HepG2 (cell line): ENCODE results near the gene CAMK4. TPM values are rescaled to one million over a fixed set of nuclear protein-coding genes. Genes with fewer than 3 reads are reported as not detected.

ENCODE experiments used
- ATAC-seq: fragments of 200-7000 bp; cut with Tn5 transposase; 3 replicates; pipeline ENCODE4 v1.9.1; 2020; ENCODE audit warnings: mild to moderate bottlenecking, moderate library complexity
- BruUV-seq: library from RNA; stranded (reverse); fragments of 400-500 nt; replicated peaks from 2 replicates; lab custom pipeline; 2021; lab: Mats Ljungman, UMichigan
- CTCF ChIA-PET: fragments of 300-600 bp; formaldehyde crosslinking; extraction: SDS; loops from one replicate; lab custom pipeline; 2021; ENCODE audit warnings: low total read pairs, inconsistent platforms, low intra/inter-chr PET ratio; lab: Yijun Ruan, JAX
- POLR2A ChIA-PET: fragments of 350-600 bp; sonication (Branson Sonifier 250); formaldehyde crosslinking; loops from one replicate; lab custom pipeline; 2020; ENCODE audit warnings: antibody characterized with exemption, inconsistent platforms; lab: Yijun Ruan, JAX
- DNase-seq: peaks from one replicate; pipeline ENCODE4 v3.0.0-alpha.2; 2015; ENCODE audit warnings: low spot score
- FAIRE-seq: peaks from 3 replicates; lab custom pipeline; 2011; peaks lifted over from hg19 to GRCh38; lab: Jason Lieb, UNC
- H2AFZ ChIP-seq: one replicate; pipeline ENCODE4 v1.6.1; 2011; ENCODE audit warnings: low read length, inconsistent platforms
- H3K27ac ChIP-seq: fragments of 300-600 bp; 3 replicates; pipeline ENCODE4 v1.8.0; 2011; ENCODE audit warnings: mixed run types, mild to moderate bottlenecking, mixed read lengths, low read length, inconsistent platforms; ENCODE audit not compliant: insufficient read depth; ENCODE audit errors: extremely low read length
- H3K27me3 ChIP-seq, 2 experiments: fragments of 200-600 bp in 1 of 2; 2 replicates in 1 of 2; 3 replicates in 1 of 2; pipeline versions ENCODE4 v1.6.0 to v1.8.0; 2011; ENCODE audit warnings: low read length in 2 of 2, mild to moderate bottlenecking in 2 of 2, moderate library complexity in 2 of 2, inconsistent platforms in 1 of 2; ENCODE audit not compliant: insufficient read depth in 2 of 2, control insufficient read depth in 1 of 2
- H3K36me3 ChIP-seq, 2 experiments: fragments of 200-600 bp in 1 of 2; replicated peaks in 1 of 2; 2 replicates in 1 of 2; 3 replicates in 1 of 2; pipeline versions ENCODE4 v1.5.1 to v1.8.0; 2011; ENCODE audit warnings: low read length in 2 of 2, inconsistent platforms in 1 of 2; ENCODE audit not compliant: insufficient read depth in 2 of 2, control insufficient read depth in 1 of 2
- H3K4me1 ChIP-seq: 2 replicates; pipeline ENCODE4 v1.5.1; 2012; ENCODE audit warnings: low read length, inconsistent platforms; ENCODE audit not compliant: insufficient read depth
- H3K4me2 ChIP-seq: 2 replicates; pipeline ENCODE4 v1.6.0; 2011; ENCODE audit warnings: low read depth, low read length, inconsistent platforms
- H3K4me3 ChIP-seq, 3 experiments: fragments of 200-600 bp in 1 of 3; sonication (generic), shearing (Covaris generic) in 1 of 3; replicated peaks in 1 of 3; 2 replicates each; pipeline ENCODE4 v1.5.1; 2011 to 2016; ENCODE audit warnings: low read length in 3 of 3, inconsistent platforms in 2 of 3, low read depth in 2 of 3, mild to moderate bottlenecking in 2 of 3, control low read depth in 1 of 3, mixed read lengths in 1 of 3; ENCODE audit not compliant: insufficient read depth in 1 of 3
- H3K79me2 ChIP-seq: one replicate; pipeline ENCODE4 v1.6.1; 2011; ENCODE audit warnings: low read length, inconsistent platforms; ENCODE audit not compliant: insufficient read depth
- H3K9ac ChIP-seq: 2 replicates; pipeline ENCODE4 v1.6.0; 2011; ENCODE audit warnings: mild to moderate bottlenecking, low read depth, low read length, inconsistent platforms; ENCODE audit not compliant: insufficient read depth
- H3K9me3 ChIP-seq: 2 replicates; pipeline ENCODE4 v1.5.1; 2012; ENCODE audit warnings: mild to moderate bottlenecking, low read length
- H4K20me1 ChIP-seq: 2 replicates; pipeline ENCODE4 v1.6.0; 2011; ENCODE audit warnings: inconsistent platforms, mild to moderate bottlenecking, low read length, moderate library complexity; ENCODE audit not compliant: insufficient read depth
- DR1 ChIP-seq: sonication (generic); formaldehyde crosslinking; IDR thresholded peaks from 2 replicates; pipeline ENCODE4 v1.8.0; 2021; ENCODE audit warnings: mild to moderate bottlenecking, missing genetic modification reagents, inconsistent platforms
- HMGA1 ChIP-seq: sonication (generic); formaldehyde crosslinking; conservative IDR thresholded peaks from 2 replicates; pipeline ENCODE4 v1.4.0; 2020; ENCODE audit warnings: missing genetic modification reagents
- ZNF282 ChIP-seq: fragments of 450-650 bp; IDR thresholded peaks from 2 replicates; pipeline ENCODE4 v1.6.1; 2018; ENCODE audit not compliant: partially characterized antibody
- ZNF414 ChIP-seq: sonication (generic); formaldehyde crosslinking; IDR thresholded peaks from 2 replicates; pipeline ENCODE4 v1.5.0; 2020; ENCODE audit warnings: missing genetic modification reagents
- ZNF546 ChIP-seq: sonication (generic); formaldehyde crosslinking; conservative IDR thresholded peaks from 2 replicates; pipeline ENCODE4 v1.8.1; 2023; ENCODE audit warnings: mild to moderate bottlenecking, missing genetic modification reagents
- WGBS: methylation state at CpG from one replicate; pipeline ENCODE4 v1.1.6; 2017; ENCODE audit warnings: low lambda C conversion rate; 5-methylcytosine and 5-hydroxymethylcytosine counted together
- in situ Hi-C: cut with HindIII; loops from 2 replicates; pipeline ENCODE4 v1.10.0; 2017; ENCODE audit warnings: low pct_unique_long_range_greater_than_20kb; ENCODE audit not compliant: extremely low pct_ligation_motif_present
- intact Hi-C: fragments of 100-400 bp; cut with micrococcal nuclease; formaldehyde crosslinking; loops from one replicate; pipeline ENCODE4 v1.10.0; 2022; ENCODE audit not compliant: unreplicated experiment
- polyA plus RNA-seq, 8 experiments: library from polyadenylated mRNA; depleted of rRNA in 3 of 8; stranded (reverse) in 7 of 8; unstranded in 1 of 8; fragments of >200 nt; fragmentation: Illumina TruSeq in 4 of 8; extraction: Trizol in 4 of 8; gene quantifications; 2 replicates each; pipeline versions ENCODE4 v1.2.1 to v1.2.3, GENCODE V29; 2011 to 2016; ENCODE audit warnings: low read depth in 4 of 8, missing spikeins in 1 of 8, mixed read lengths in 1 of 8; ENCODE audit not compliant: insufficient read depth in 1 of 8
- total RNA-seq, 5 experiments: library from RNA; depleted of rRNA; stranded (reverse); fragments of >200 nt; fragmentation: Illumina TruSeq; extraction: Trizol; gene quantifications; 2 replicates each; pipeline ENCODE4 v1.2.3, GENCODE V29; 2016; ENCODE audit warnings: low read depth in 1 of 5
- TF ChIP-seq, protein P1 (sequence below): sonication (generic); formaldehyde crosslinking; IDR thresholded peaks from 2 replicates; pipeline ENCODE4 v1.5.1; 2020; ENCODE audit warnings: mild to moderate bottlenecking, missing genetic modification reagents
- TF ChIP-seq, protein P2 (sequence below): sonication (generic); formaldehyde crosslinking; IDR thresholded peaks from 2 replicates; pipeline ENCODE4 v1.4.0; 2020; ENCODE audit warnings: missing genetic modification reagents, borderline replicate concordance

Gene CAMK4
- total and polyA plus RNA-seq, 2 of the 13 experiments (the other 11 are each of a cell fraction or from before 2014, with no cell fraction given) = not detected

DNA sequence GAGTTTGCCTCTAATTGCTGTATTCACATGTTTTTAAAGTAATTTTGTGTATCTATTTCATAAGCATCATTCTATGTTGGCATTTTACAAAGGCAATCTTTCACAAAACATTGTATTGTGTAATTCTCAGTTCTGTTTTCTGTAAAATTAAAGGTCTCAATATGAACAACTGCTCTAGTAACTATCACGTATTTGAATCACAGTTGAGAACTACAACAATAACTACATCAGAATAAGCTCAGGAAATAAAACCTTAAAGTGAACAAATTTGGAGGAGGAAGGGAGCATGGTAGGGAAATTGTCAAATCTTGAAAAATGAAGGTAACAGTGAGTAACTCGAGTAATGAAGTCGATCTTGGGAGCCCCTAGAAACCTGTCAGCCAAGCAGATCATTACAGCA lies 22.5 kb upstream of the CAMK4 start (continued):
- TF ChIP-seq, protein P1, sequence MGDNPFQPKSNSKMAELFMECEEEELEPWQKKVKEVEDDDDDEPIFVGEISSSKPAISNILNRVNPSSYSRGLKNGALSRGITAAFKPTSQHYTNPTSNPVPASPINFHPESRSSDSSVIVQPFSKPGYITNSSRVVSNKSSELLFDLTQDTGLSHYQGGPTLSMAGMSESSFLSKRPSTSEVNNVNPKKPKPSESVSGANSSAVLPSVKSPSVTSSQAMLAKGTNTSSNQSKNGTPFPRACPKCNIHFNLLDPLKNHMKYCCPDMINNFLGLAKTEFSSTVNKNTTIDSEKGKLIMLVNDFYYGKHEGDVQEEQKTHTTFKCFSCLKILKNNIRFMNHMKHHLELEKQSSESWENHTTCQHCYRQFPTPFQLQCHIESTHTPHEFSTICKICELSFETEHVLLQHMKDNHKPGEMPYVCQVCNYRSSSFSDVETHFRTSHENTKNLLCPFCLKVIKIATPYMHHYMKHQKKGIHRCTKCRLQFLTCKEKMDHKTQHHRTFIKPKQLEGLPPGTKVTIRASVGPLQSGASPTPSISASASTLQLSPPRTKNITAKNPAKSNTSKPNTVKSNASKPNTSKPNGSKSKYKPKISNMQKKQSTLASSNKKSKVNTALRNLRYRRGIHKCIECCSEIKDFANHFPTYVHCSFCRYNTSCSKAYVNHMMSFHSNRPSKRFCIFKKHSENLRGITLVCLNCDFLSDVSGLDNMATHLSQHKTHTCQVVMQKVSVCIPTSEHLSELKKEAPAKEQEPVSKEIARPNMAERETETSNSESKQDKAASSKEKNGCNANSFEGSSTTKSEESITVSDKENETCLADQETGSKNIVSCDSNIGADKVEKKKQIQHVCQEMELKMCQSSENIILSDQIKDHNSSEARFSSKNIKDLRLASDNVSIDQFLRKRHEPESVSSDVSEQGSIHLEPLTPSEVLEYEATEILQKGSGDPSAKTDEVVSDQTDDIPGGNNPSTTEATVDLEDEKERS (CRISPR knock-in tag) = no peak
- no peak for TF ChIP-seq DR1
- TF ChIP-seq ZNF546 (CRISPR knock-in tag) = no peak
- TF ChIP-seq, all 625 proteins: peak for 0

DNA sequence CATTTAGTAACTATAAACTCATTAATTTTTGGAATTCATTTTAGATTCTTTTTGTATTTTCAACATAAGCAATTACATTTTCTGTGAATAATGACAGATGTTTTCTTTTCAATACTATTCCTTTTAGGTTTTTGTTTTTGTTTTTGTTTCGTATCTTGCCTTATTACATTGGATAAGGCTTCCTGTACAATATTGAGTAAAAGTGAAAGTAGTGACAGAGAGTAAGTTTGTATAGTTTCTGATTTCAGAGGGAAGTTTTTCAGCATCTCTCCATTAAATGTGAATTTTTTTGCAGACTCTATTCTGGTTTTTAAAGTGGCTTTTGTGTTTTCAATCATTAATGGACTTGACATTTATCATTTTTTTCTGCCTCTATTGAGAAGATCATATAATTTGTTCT lies 12.8 kb upstream of the CAMK4 start:
- intact Hi-C loops = no loop called here
- no peak for FAIRE-seq

More for the DNA sequence above, 12.8 kb upstream of the CAMK4 start:
- WGBS = 0% methylated on average over 1 of the region's 1 CpG
- Histone ChIP-seq H3K27ac (no peak overlapping the region), H3K4me1 (no peaks in the 10 kb centered on the region), H3K9ac (no peak overlapping the region), H3K27me3 (no peaks in the 10 kb centered on the region; a peak in 1 of 5 replicates), H3K79me2 (no peaks in the 10 kb centered on the region), H3K4me3 (no peak overlapping the region), H2AFZ (no peak overlapping the region), H4K20me1 (no peaks in the 10 kb centered on the region), H3K36me3 (no peaks in the 10 kb centered on the region), H3K9me3 (no peaks in the 10 kb centered on the region), H3K4me2 (no peak overlapping the region)
- BruUV-seq = no TSS peak
- CTCF ChIA-PET = no interaction called here
- in situ Hi-C loops = no loop called here
- ATAC-seq (no peak), DNase-seq (no peak)
- TF ChIP-seq ZNF282 (no peak), ZNF414 (no peak), HMGA1 (CRISPR knock-in tag) (no peak)
- TF ChIP-seq, protein P2, sequence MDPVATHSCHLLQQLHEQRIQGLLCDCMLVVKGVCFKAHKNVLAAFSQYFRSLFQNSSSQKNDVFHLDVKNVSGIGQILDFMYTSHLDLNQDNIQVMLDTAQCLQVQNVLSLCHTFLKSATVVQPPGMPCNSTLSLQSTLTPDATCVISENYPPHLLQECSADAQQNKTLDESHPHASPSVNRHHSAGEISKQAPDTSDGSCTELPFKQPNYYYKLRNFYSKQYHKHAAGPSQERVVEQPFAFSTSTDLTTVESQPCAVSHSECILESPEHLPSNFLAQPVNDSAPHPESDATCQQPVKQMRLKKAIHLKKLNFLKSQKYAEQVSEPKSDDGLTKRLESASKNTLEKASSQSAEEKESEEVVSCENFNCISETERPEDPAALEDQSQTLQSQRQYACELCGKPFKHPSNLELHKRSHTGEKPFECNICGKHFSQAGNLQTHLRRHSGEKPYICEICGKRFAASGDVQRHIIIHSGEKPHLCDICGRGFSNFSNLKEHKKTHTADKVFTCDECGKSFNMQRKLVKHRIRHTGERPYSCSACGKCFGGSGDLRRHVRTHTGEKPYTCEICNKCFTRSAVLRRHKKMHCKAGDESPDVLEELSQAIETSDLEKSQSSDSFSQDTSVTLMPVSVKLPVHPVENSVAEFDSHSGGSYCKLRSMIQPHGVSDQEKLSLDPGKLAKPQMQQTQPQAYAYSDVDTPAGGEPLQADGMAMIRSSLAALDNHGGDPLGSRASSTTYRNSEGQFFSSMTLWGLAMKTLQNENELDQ (CRISPR knock-in tag) = no peak
- POLR2A ChIA-PET = no interaction called here
